Measurements from ENCODE around the gene MAP3K14. TPM values are rescaled to one million over a fixed set of nuclear protein-coding genes. Genes with fewer than 3 reads are reported as not detected.
A peak's percentile ranks its signal among the peaks of the same experiment; 100 is the strongest.

Gene MAP3K14
- total and polyA plus RNA-seq, 2 experiments from 2014 or later, result 1.3 to 2.9 TPM

DNA sequence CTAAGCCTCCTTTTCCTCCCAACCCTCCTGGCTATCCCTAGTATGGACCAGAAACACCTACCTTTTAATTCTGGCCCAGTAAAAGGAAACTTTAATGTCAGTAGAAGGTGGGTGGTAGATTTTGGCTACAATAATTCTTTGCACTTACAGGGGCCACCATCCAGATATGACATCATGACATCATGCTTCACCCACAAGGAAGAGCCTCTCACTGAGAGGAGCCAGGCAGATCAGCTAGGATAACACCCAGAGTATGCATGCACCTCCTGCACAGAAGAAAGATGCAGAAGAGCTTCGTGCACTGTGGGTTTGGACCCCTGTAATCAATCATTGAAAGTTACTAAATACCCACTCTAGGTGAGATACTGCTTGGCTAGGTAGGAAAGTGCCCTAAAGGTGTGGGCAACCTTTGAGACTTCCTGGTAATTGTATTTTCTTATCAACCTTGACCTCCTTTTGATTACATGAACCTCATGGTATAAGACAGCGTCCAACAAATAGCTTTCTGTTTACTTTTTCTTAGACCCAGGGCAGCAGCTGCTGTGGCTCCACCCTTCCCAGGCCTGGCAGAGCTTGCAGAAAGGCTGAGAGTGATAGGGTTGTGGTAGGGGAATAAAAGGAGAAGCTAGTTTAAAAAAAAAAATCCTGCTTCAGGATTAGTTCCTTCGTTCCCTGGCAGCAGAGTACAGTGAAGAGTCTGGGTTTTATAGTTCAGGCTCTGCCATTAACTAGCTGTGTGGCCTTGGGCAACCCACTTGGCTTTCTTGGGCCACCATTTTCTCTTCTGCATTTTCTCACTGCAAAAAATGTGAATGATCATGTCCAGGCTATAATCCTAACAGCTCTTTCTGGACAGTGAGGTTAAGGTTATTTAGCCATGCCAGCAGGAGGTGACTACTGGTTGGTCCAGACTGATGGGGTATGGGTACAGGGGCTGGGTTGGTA is 6.2 kb downstream of the MAP3K14 start:
- DNase-seq (ENCODE audit: low read depth in 1 of 2, low spot score in 1 of 2), result peak in 1 of 2 donors; percentile 50
- Histone ChIP-seq H3K4me3 (no peak overlapping the region), H3K9me3 (ENCODE audit: low read depth) (no peaks in the 10 kb centered on the region), H3K36me3 (no peaks in the 10 kb centered on the region), H3K27ac (no peak overlapping the region), H3K27me3 (no peaks in the 10 kb centered on the region), H3K4me1 (ENCODE audit: low read depth) (peaks cover 21% of the 10 kb centered on the region)
- TF ChIP-seq, protein P1, sequence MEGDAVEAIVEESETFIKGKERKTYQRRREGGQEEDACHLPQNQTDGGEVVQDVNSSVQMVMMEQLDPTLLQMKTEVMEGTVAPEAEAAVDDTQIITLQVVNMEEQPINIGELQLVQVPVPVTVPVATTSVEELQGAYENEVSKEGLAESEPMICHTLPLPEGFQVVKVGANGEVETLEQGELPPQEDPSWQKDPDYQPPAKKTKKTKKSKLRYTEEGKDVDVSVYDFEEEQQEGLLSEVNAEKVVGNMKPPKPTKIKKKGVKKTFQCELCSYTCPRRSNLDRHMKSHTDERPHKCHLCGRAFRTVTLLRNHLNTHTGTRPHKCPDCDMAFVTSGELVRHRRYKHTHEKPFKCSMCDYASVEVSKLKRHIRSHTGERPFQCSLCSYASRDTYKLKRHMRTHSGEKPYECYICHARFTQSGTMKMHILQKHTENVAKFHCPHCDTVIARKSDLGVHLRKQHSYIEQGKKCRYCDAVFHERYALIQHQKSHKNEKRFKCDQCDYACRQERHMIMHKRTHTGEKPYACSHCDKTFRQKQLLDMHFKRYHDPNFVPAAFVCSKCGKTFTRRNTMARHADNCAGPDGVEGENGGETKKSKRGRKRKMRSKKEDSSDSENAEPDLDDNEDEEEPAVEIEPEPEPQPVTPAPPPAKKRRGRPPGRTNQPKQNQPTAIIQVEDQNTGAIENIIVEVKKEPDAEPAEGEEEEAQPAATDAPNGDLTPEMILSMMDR (IDR thresholded peaks at IDR 0.05; ENCODE audit: low read depth, low read length), result no peak

DNA sequence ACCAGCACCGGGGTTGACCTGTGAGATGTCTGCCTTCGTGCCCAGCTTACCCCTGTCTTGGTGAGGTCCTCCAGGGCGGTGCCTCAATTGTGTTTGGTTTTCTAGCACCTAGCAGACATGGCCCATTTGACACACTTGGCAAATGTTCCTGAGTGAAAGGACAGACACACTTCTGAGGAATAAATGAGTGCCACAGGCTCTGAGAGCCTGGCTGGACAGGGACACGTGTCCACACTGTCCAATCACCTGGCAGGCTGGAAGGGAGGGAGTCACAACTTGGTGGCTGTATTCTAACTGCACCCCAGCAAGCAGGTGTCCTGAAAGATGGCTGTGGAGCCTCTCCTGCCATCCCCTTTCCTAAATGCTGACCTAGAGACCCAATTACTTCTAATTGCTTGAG is 7.4 kb downstream of the MAP3K14 start:
- Histone ChIP-seq H3K27me3 (no peaks in the 10 kb centered on the region), H3K4me3 (no peak overlapping the region), H3K27ac (no peak overlapping the region), H3K4me1 (ENCODE audit: low read depth) (peaks cover 17% of the 10 kb centered on the region), H3K36me3 (no peaks in the 10 kb centered on the region), H3K9me3 (ENCODE audit: low read depth) (no peaks in the 10 kb centered on the region)
- no peak for DNase-seq (ENCODE audit: low read depth in 1 of 2, low spot score in 1 of 2)
- TF ChIP-seq, protein P1 (IDR thresholded peaks at IDR 0.05; ENCODE audit: low read depth, low read length), result no peak

DNA sequence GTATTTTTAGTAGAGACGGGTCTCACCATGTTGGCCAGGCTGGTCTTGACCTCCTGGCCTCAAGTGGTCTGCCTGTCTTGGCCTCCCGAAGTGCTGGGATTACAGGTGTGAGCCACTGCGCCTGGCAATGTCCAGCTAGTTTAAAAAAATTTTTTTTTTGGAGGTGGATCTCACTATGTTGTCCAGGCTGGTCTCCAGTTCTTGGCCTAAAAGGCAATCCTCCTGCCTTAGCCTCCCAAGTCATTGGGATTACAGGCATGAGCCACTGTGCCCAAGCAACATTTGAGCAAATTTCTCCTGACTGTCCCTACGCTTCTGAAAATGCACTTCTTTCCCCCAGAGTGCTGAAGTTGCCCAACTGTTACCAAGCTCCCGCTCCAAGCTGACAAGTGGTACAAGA is 8.0 kb downstream of the MAP3K14 start:
- Histone ChIP-seq H3K4me1 (ENCODE audit: low read depth) (peaks cover 17% of the 10 kb centered on the region), H3K4me3 (no peak overlapping the region), H3K27me3 (no peaks in the 10 kb centered on the region), H3K27ac (no peak overlapping the region), H3K9me3 (ENCODE audit: low read depth) (no peaks in the 10 kb centered on the region), H3K36me3 (no peaks in the 10 kb centered on the region)
- TF ChIP-seq, protein P1 (IDR thresholded peaks at IDR 0.05; ENCODE audit: low read depth, low read length), result no peak
- no peak for DNase-seq (ENCODE audit: low read depth in 1 of 2, low spot score in 1 of 2)

DNA sequence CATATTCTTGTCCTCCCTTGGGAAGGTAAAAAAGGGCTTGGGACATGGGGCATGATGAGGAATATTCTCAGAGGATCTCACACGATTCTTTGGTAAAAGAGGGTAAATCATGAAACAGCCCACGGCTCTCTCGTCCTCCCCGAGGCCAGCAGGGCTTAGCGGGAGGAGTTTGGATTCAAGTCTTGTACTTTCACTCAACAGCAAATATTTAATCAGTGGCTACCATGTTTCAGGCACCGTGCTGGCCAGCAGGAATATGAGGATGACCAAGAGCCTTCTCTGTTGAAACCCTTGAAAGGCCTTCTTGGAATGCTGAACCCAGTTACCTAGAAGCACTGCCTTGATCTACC is 8.8 kb downstream of the MAP3K14 start:
- Histone ChIP-seq H3K27ac (no peak overlapping the region), H3K9me3 (ENCODE audit: low read depth) (no peaks in the 10 kb centered on the region), H3K27me3 (no peaks in the 10 kb centered on the region), H3K4me3 (no peak overlapping the region), H3K36me3 (no peaks in the 10 kb centered on the region), H3K4me1 (ENCODE audit: low read depth) (peaks cover 17% of the 10 kb centered on the region)
- TF ChIP-seq, protein P1 (IDR thresholded peaks at IDR 0.05; ENCODE audit: low read depth, low read length), result no peak
- no peak for DNase-seq (ENCODE audit: low read depth in 1 of 2, low spot score in 1 of 2)

DNA sequence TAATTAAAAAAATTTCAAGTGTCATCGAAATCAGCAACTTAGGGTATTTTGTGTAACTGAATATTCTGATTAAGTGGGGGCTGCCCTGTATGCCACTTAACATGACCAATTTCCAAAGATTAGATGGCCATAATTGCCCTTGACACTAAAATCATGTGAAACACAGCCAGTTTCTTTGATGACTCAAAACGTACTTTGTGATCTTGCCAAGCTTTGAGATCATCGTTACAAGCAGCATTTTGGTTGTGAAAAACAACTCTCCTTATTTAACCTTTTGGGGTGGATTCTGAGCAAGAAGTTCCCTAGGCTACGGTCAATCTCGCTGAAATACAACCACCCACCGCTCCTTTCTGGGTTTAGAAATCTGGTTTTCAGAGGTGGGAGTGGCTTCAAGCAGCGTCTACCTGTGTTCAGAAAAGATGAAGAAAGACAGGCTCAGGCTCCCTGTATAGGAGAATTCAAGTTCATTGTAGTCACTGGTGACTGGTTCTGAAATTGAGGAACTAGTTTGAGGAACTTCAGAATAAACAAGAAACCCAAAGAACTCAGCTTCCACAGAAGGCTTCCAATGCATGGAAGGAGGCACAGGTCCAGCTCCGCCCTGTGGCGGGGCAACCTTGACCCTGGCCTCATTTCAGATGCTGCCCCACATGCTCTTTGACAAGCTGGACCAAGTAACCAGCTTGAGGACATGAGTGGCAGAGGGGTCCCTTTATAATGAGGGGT is 9.4 kb downstream of the MAP3K14 start:
- DNase-seq (ENCODE audit: low read depth in 1 of 2, low spot score in 1 of 2), result peak in 1 of 2 donors; percentile 95
- no peak overlapping the region for H3K27ac ChIP-seq

More for the DNA sequence above, 9.4 kb downstream of the MAP3K14 start:
- H3K27me3 ChIP-seq, result no peaks in the 10 kb centered on the region
- H3K36me3 ChIP-seq, result no peaks in the 10 kb centered on the region
- H3K4me1 ChIP-seq (ENCODE audit: low read depth), result peaks cover 16% of the 10 kb centered on the region
- H3K4me3 ChIP-seq, result no peak overlapping the region
- TF ChIP-seq, protein P1 (IDR thresholded peaks at IDR 0.05; ENCODE audit: low read depth, low read length), result no peak
- no peaks in the 10 kb centered on the region for H3K9me3 ChIP-seq (ENCODE audit: low read depth)

Data from cardiac muscle cell (in vitro differentiated cells and primary cell).